IMR-90 (cell line): ENCODE measurements around the gene P3R3URF.

Experiments
- CTCF ChIP-seq: conservative IDR thresholded peaks from 2 replicates; pipeline ENCODE4 v1.5.1; 2012; ENCODE audit warnings: mild to moderate bottlenecking, low read depth, low read length, improper control_type of control experiment
- NFE2L2 ChIP-seq: fragments of 150-350 bp; IDR thresholded peaks from 2 replicates; pipeline ENCODE4 v1.6.1; 2016; ENCODE audit warnings: low read depth, mild to moderate bottlenecking, low read length
- POLR2A ChIP-seq: IDR thresholded peaks from 2 replicates; pipeline ENCODE4 v1.6.1; 2012; ENCODE audit warnings: mild to moderate bottlenecking, low read depth, low read length
- RCOR1 ChIP-seq: IDR thresholded peaks from 2 replicates; pipeline ENCODE4 v1.6.1; 2012; ENCODE audit warnings: mild to moderate bottlenecking, low read length, improper control_type of control experiment; ENCODE audit not compliant: insufficient replicate concordance
- SMC3 ChIP-seq: fragments of 150-350 bp; IDR thresholded peaks from 2 replicates; pipeline ENCODE4 v1.6.1; 2016; ENCODE audit warnings: low read depth, mild to moderate bottlenecking, antibody characterized with exemption, low read length, moderate library complexity

GRCh38 chr1:46203738-46204405 lies 27.6 kb upstream of the P3R3URF start:
- TF ChIP-seq NFE2L2: no peak
- TF ChIP-seq CTCF: no peak
- TF ChIP-seq POLR2A: no peak
- no peak for TF ChIP-seq SMC3
- TF ChIP-seq RCOR1: no peak
